GM10248 (cell line): ENCODE measurements around the gene PHF19.

Experiments
- CTCF ChIA-PET: fragments of 300-600 bp; sonication (Branson Sonifier 250); formaldehyde crosslinking; extraction: SDS; loops from one replicate; lab custom pipeline; 2021; ENCODE audit warnings: antibody characterized with exemption; lab: Yijun Ruan, JAX
- POLR2A ChIA-PET: fragments of 350-650 bp; sonication (Branson Sonifier 250); formaldehyde crosslinking; extraction: SDS; loops from one replicate; lab custom pipeline; 2020; ENCODE audit warnings: antibody characterized with exemption; lab: Yijun Ruan, JAX
- DNase-seq: peaks from one replicate; pipeline ENCODE4 v3.0.0; 2012; ENCODE audit errors: extremely low spot score
- TF ChIP-seq, protein P1 (sequence below): IDR thresholded peaks from 2 replicates; pipeline ENCODE4 v1.5.1; 2012; ENCODE audit warnings: mild to moderate bottlenecking, low read depth; ENCODE audit errors: extremely low read depth, missing control alignments, control extremely low read depth

The PHF19 gene

DNA sequence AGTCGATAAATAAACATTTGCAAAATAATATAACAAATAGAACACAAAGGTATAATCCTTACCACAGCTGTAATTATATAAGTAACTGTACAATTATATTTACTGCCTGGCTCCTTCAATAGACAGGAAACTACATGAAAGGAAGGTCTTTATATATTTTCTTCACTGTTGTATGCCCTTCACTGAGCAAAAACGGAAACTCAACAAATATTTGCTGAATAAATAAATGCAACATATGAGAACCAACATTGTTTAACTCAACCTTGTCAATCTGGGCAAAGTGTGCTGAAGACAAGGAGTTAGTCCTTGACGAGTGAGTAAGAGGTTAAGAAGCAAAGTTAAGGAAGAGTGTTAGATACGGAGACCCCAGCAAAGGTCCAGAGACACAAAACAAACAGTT lies 56.9 kb downstream of the PHF19 start:
- TF ChIP-seq, protein P1, sequence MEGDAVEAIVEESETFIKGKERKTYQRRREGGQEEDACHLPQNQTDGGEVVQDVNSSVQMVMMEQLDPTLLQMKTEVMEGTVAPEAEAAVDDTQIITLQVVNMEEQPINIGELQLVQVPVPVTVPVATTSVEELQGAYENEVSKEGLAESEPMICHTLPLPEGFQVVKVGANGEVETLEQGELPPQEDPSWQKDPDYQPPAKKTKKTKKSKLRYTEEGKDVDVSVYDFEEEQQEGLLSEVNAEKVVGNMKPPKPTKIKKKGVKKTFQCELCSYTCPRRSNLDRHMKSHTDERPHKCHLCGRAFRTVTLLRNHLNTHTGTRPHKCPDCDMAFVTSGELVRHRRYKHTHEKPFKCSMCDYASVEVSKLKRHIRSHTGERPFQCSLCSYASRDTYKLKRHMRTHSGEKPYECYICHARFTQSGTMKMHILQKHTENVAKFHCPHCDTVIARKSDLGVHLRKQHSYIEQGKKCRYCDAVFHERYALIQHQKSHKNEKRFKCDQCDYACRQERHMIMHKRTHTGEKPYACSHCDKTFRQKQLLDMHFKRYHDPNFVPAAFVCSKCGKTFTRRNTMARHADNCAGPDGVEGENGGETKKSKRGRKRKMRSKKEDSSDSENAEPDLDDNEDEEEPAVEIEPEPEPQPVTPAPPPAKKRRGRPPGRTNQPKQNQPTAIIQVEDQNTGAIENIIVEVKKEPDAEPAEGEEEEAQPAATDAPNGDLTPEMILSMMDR: no peak
- POLR2A ChIA-PET: no interaction called here
- CTCF ChIA-PET: no interaction called here

GRCh38 chr9:120818595-120818994 lies 58.4 kb downstream of the PHF19 start:
- CTCF ChIA-PET: no interaction called here
- DNase-seq: no peak
- TF ChIP-seq, protein P1: no peak
- POLR2A ChIA-PET: no interaction called here

More for the DNA sequence above, 56.9 kb downstream of the PHF19 start:
- DNase-seq: no peak

DNA sequence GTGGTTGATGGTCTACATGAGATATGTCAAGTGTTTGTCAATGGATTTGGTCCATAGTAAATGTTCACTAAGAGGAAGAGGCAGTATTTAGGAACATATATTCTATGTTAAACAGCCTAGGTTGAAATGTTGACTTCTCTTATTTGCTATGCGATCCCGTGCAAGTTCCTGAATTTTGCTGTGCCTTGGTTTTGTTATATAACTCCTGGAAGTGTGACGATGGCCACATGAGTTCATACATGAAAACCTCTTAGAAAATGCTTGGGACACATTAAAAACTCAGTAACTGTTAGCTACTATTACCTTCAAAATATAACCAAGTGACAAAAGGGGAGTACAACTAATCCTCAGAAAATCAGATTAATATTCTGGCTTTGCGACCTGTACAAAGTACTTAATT lies 61.9 kb downstream of the PHF19 start:
- POLR2A ChIA-PET: no interaction called here
- CTCF ChIA-PET: no interaction called here
- DNase-seq: no peak
- TF ChIP-seq, protein P1: no peak

DNA sequence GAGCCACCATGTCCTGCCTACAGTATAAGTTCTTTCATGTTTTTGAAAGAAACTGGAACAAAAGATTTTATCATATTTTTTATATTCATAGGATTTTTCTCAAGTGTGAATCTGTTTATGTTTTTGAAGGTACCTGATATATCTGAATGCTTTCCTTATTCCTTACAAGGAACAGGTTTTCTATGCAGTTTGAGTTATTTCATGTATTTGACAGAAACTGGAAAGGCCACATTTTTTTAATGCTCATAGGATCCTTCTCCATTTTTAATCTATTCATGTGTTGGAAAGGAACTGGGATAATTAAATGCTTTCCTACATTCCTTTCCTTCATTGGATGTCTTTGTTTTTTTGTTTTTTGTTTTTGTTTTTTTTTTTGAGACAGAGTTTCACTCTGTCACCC lies 68.1 kb downstream of the PHF19 start:
- TF ChIP-seq, protein P1: no peak
- ChIA-PET CTCF (no interaction called here), POLR2A (no interaction called here)
- DNase-seq: no peak

DNA sequence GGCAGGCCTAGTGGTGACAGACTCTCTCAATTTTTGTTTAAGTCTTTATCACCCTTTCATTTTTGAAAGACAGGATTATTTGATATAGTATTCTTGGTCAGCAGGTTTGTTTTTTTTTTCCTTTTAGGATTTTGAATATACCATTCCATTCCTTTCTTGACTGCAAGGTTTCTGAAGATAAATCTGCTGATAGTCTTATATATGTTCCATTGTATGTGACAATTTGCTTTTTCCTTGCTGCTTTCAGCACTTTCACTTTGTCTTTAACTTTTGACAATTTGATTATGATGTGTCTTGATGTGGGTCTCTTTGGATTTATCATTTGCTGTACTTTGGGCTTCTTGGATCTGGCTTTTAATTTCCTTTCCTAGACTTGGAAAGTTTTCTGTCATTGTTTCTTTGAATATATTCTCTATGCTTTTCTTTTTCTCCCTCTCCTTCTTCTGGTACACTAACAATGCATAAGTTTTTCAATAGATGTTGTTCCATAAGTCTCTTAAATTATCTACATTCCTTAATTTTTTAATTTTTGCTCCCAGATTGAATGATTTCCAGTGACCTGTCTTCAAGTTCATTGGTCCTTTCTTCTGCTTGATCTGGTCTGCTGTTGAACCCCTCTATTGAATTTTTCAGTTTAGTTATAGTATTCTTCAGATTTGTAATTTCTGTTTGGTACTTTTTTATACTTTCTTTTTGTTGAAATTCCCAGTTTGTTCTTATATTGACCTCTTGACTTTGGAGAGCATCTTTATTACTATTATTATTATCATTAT lies 69.2 kb downstream of the PHF19 start:
- no peak for DNase-seq
- CTCF ChIA-PET: no interaction called here
- POLR2A ChIA-PET: no interaction called here
- TF ChIP-seq, protein P1: no peak
